T-helper 9 cell (primary cell): ENCODE measurements around the gene SPRED2.

Experiments used
- DNase-seq: peaks from one replicate; pipeline ENCODE4 v3.0.0-alpha.2; 2020

The SPRED2 gene

GRCh38 chr2:65438137-65438899, 5.9 kb upstream of the SPRED2 start:
- no peak for DNase-seq

GRCh38 chr2:65437392-65438135, 5.2 kb upstream of the SPRED2 start:
- no peak for DNase-seq

GRCh38 chr2:65436824-65437221, 4.4 kb upstream of the SPRED2 start:
- no peak for DNase-seq

- no peak for DNase-seq
Observed at GRCh38 chr2:65436169-65436823, 3.9 kb upstream of the SPRED2 start.

- DNase-seq, result peak; percentile 7
Observed at GRCh38 chr2:65435625-65436168, 3.3 kb upstream of the SPRED2 start.

GRCh38 chr2:65434592-65435241, 2.3 kb upstream of the SPRED2 start:
- no peak for DNase-seq

GRCh38 chr2:65431421-65432226, 775 bp downstream of the SPRED2 start:
- DNase-seq, result peak; percentile 16

GRCh38 chr2:65430603-65431420, 1.6 kb downstream of the SPRED2 start:
- peak; percentile 48 for DNase-seq

- DNase-seq, result no peak
Observed at GRCh38 chr2:65429786-65430602, 2.4 kb downstream of the SPRED2 start.

GRCh38 chr2:65427532-65427931, 4.9 kb downstream of the SPRED2 start:
- DNase-seq, result no peak

- no peak for DNase-seq
Observed at GRCh38 chr2:65425276-65425675, 7.1 kb downstream of the SPRED2 start.

GRCh38 chr2:65424391-65424790, 8.0 kb downstream of the SPRED2 start:
- DNase-seq, result no peak

- no peak for DNase-seq
Observed at GRCh38 chr2:65421432-65421748, 11.0 kb downstream of the SPRED2 start.

GRCh38 chr2:65420712-65421431, 11.5 kb downstream of the SPRED2 start:
- no peak for DNase-seq

GRCh38 chr2:65417509-65418085, 14.8 kb downstream of the SPRED2 start:
- DNase-seq, result no peak

- no peak for DNase-seq
Observed at GRCh38 chr2:65416945-65417344, 15.5 kb downstream of the SPRED2 start.

GRCh38 chr2:65416321-65416720, 16.1 kb downstream of the SPRED2 start:
- no peak for DNase-seq

GRCh38 chr2:65415091-65415490, 17.3 kb downstream of the SPRED2 start:
- no peak for DNase-seq

GRCh38 chr2:65413610-65414009, 18.8 kb downstream of the SPRED2 start:
- DNase-seq, result no peak
